SK-N-MC (cell line): ENCODE results near the gene YPEL2.

Experiments used
- DNase-seq: peaks from one replicate; pipeline ENCODE4 v3.0.0-alpha.2; 2011; ENCODE audit warnings: low read depth, low spot score
- H3K27ac ChIP-seq: fragments of 200-600 bp; sonication (generic); 2 replicates; pipeline ENCODE4 v1.5.1; 2016; ENCODE audit warnings: mixed run types
- H3K36me3 ChIP-seq: fragments of 200-600 bp; sonication (generic); 2 replicates; pipeline ENCODE4 v1.6.1; 2017; ENCODE audit warnings: antibody characterized with exemption, low read length, mixed read lengths; ENCODE audit not compliant: insufficient read depth
- H3K4me3 ChIP-seq: fragments of 200-600 bp; sonication (generic); 2 replicates; pipeline ENCODE4 v1.5.1; 2016
- H3K9ac ChIP-seq: fragments of 200-600 bp; sonication (generic); 2 replicates; pipeline ENCODE4 v1.8.0; 2017; ENCODE audit warnings: mixed run types, mixed read lengths; ENCODE audit not compliant: insufficient read length
- H3K9me3 ChIP-seq: fragments of 200-600 bp; sonication (generic); 2 replicates; pipeline ENCODE4 v1.6.1; 2017; ENCODE audit warnings: low read depth, mild to moderate bottlenecking, antibody characterized with exemption, low read length, moderate library complexity, mixed read lengths
- EZH2 ChIP-seq: fragments of 200-600 bp; sonication (generic); IDR thresholded peaks from one replicate; pipeline ENCODE4 v1.6.1; 2017; ENCODE audit warnings: antibody characterized with exemption
- FOXP2 ChIP-seq: optimal IDR thresholded peaks from 2 replicates; pipeline ENCODE3; 2011; ENCODE audit warnings: mild to moderate bottlenecking, moderate library complexity; ENCODE audit not compliant: insufficient read depth; ENCODE audit errors: extremely low read length, control extremely low read depth
- POLR2AphosphoS5 ChIP-seq: IDR thresholded peaks from 2 replicates; pipeline ENCODE4 v1.6.1; 2012; ENCODE audit warnings: mild to moderate bottlenecking, low read depth, low read length, borderline replicate concordance

Gene YPEL2

GRCh38 chr17:59432657-59433056 lies 101.2 kb downstream of the YPEL2 start:
- no peak for DNase-seq
- no peak overlapping the region for H3K27ac ChIP-seq
- no peak overlapping the region for H3K9ac ChIP-seq
- H3K4me3 ChIP-seq, result no peak overlapping the region
- H3K9me3 ChIP-seq, result no peaks in the 10 kb centered on the region
- no peaks in the 10 kb centered on the region for H3K36me3 ChIP-seq
- TF ChIP-seq FOXP2 (no peak), POLR2AphosphoS5 (no peak), EZH2 (no peak)

- Histone ChIP-seq H3K4me3 (no peak overlapping the region), H3K27ac (no peak overlapping the region), H3K9ac (no peak overlapping the region), H3K9me3 (no peaks in the 10 kb centered on the region), H3K36me3 (no peaks in the 10 kb centered on the region)
- no peak for DNase-seq
- TF ChIP-seq EZH2, result no peak
- no peak for TF ChIP-seq FOXP2
- no peak for TF ChIP-seq POLR2AphosphoS5
These were observed 102.1 kb downstream of the YPEL2 start for GRCh38 chr17:59433586-59433985.

- no peaks in the 10 kb centered on the region for H3K36me3 ChIP-seq
- H3K9me3 ChIP-seq, result no peaks in the 10 kb centered on the region
- H3K4me3 ChIP-seq, result no peak overlapping the region
- H3K9ac ChIP-seq, result no peak overlapping the region
- TF ChIP-seq POLR2AphosphoS5, result no peak
- TF ChIP-seq FOXP2, result no peak
- no peak for TF ChIP-seq EZH2
- H3K27ac ChIP-seq, result no peak overlapping the region
- DNase-seq, result no peak
These were observed 103.0 kb downstream of the YPEL2 start for GRCh38 chr17:59434429-59434828.

GRCh38 chr17:59435238-59435637 lies 103.8 kb downstream of the YPEL2 start:
- Histone ChIP-seq H3K9ac (no peak overlapping the region), H3K27ac (no peak overlapping the region), H3K9me3 (no peaks in the 10 kb centered on the region), H3K36me3 (no peaks in the 10 kb centered on the region), H3K4me3 (peak overlapping the region; percentile 40)
- no peak for TF ChIP-seq EZH2
- no peak for TF ChIP-seq FOXP2
- no peak for TF ChIP-seq POLR2AphosphoS5
- DNase-seq, result no peak

- Histone ChIP-seq H3K36me3 (no peaks in the 10 kb centered on the region), H3K4me3 (no peak overlapping the region), H3K9me3 (no peaks in the 10 kb centered on the region), H3K27ac (no peak overlapping the region), H3K9ac (no peak overlapping the region)
- no peak for DNase-seq
- TF ChIP-seq POLR2AphosphoS5, result no peak
- TF ChIP-seq EZH2, result no peak
- TF ChIP-seq FOXP2, result no peak
These were observed 105.4 kb downstream of the YPEL2 start for GRCh38 chr17:59436900-59437299.

- TF ChIP-seq FOXP2 (no peak), POLR2AphosphoS5 (no peak), EZH2 (no peak)
- no peak for DNase-seq
- no peaks in the 10 kb centered on the region for H3K9me3 ChIP-seq
- H3K27ac ChIP-seq, result no peak overlapping the region
- no peak overlapping the region for H3K4me3 ChIP-seq
- H3K9ac ChIP-seq, result no peak overlapping the region
- H3K36me3 ChIP-seq, result no peaks in the 10 kb centered on the region
These were observed 106.4 kb downstream of the YPEL2 start for GRCh38 chr17:59437791-59438281.

- no peak for DNase-seq
- TF ChIP-seq POLR2AphosphoS5 (no peak), FOXP2 (no peak), EZH2 (no peak)
- Histone ChIP-seq H3K9ac (no peak overlapping the region), H3K4me3 (no peak overlapping the region), H3K36me3 (no peaks in the 10 kb centered on the region), H3K9me3 (no peaks in the 10 kb centered on the region), H3K27ac (no peak overlapping the region)
These were observed 107.8 kb downstream of the YPEL2 start for GRCh38 chr17:59439262-59439661.

GRCh38 chr17:59439741-59440211 lies 108.3 kb downstream of the YPEL2 start:
- Histone ChIP-seq H3K4me3 (no peak overlapping the region), H3K36me3 (no peaks in the 10 kb centered on the region), H3K9me3 (no peaks in the 10 kb centered on the region), H3K9ac (no peak overlapping the region), H3K27ac (no peak overlapping the region)
- TF ChIP-seq FOXP2, result no peak
- no peak for DNase-seq
